CD4-positive, alpha-beta T cell treated with Interleukin-12 subunit alpha and Interleukin-12 subunit beta, for 1 hour (primary cell): ENCODE results near the gene SGPP2.
"Not testable (repeated sequence)": the region's sequence is repeated elsewhere in the genome, so short reads cannot be mapped to it uniquely, and the experiment has no call there.

Experiments used
- DNase-seq: peaks from one replicate; pipeline ENCODE4 v3.0.0-alpha.2; 2020

Gene SGPP2

DNA sequence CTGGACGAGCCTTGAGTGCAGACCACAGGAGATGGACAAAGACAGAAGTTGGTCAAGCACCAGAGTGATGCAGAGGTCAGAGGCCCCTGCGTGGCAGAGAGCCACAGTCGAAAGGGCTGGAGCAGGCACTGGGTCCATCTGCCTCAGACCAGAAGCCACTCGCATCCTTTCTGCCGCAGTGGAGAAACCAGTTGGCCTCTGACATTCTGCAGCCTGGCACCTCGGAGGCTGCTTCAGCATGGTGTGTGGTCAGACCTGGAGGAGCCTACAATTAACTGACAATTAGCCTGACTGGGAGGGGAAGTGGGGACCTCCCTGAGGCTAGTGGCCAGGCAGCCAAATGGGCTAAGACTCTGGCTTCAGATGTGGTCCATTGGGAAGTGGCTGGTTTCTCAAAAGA lies 111.1 kb downstream of the SGPP2 start:
- DNase-seq, result no peak

DNA sequence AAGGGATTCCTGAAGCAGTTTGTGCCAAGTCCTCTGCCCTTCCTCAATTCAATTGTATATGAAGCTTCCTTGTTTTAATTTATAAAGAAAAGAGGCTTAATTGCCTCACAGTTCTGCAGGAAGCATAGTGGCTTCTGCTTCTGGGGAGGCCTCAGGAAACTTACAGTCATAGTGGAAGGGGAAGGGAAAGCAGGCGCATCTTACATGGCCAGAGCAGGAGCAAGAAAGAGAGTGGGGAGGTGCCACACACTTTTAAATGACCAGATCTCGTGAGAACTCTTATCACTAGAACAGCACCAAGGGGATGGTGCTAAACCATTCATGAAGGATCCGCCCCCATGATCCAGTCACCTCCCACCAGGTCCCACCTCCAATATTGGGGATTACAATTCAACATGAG lies 114.2 kb downstream of the SGPP2 start:
- DNase-seq, result no peak

DNA sequence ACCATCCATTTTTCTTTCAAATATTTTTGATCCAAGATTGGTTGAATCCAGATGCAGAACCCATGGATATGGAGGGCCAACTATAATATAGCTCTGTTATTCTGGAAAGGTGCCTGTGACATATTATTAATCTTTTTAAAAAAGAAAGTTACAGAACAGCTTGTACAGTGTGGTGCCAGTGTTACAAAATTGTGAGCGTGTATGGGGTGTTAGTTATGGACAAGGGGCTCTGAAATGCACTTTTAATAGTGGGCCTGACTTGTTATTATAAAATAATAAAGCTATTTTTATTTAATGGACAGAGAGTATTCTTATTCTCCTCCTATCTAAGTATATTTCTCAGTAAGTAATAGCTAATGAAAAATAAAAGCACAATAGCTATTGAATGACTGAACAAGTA lies 120.3 kb downstream of the SGPP2 start:
- no peak for DNase-seq

GRCh38 chr2:222545823-222546795 lies 121.8 kb downstream of the SGPP2 start:
- DNase-seq, result no peak

- no peak for DNase-seq
Observed at GRCh38 chr2:222547083-222547482, 122.7 kb downstream of the SGPP2 start.

GRCh38 chr2:222548992-222549391 lies 124.6 kb downstream of the SGPP2 start:
- DNase-seq, result no peak

- no peak for DNase-seq
Observed at GRCh38 chr2:222554517-222554916, 130.2 kb downstream of the SGPP2 start.

- DNase-seq, result no peak
Observed at GRCh38 chr2:222561151-222561550, 136.8 kb downstream of the SGPP2 start.

GRCh38 chr2:222561817-222562645 lies 137.7 kb downstream of the SGPP2 start:
- peak; percentile 52 for DNase-seq

DNA sequence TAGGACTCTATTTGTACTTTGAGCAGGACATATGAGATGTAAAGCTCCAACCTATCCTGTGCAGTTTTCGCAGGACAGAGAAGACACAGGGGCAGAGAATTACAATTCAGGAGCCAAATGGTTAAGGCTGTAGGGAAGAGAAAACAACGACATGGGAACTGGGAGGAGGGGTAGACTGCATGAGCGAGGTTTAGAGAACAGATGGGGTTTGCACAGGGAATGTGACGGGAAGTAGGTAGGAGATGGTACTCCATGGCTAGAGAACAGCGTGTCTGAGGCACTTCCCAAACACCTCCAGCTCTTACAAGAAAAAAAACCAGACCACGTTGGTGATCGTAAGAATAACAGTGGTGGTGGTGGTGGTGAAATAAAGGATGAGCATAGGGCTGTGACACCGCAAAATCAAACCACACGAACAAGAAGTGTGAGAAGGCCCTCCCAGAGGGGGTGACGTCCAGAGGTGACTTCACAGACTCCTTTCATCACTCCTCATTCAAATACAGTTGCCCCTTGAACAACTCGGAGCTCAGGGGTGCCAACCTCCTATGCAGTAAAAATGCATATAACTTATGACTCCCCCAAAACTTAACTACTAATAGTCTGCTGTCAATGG lies 138.9 kb downstream of the SGPP2 start:
- no peak for DNase-seq

DNA sequence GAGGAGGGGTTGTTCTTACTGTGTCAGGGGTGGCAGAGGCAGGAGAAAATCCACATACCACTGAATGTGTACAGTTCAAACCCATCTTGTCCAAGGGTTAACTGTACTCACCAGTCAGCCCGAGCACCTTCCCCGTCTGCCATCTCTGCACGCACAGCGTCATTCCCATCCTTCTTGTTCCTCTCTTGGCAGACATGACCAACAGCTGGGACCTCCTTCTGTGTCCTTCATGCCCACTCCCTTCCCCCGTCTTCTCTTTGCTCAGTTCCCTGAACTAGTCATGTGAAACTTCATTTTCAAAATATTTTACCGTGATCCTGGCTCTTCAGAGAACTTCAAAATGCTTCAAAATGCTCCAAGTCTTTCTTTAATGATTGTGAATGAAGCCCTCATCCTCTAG lies 139.6 kb downstream of the SGPP2 start:
- DNase-seq, result no peak

GRCh38 chr2:222566229-222566628 lies 141.9 kb downstream of the SGPP2 start:
- DNase-seq, result no peak

DNA sequence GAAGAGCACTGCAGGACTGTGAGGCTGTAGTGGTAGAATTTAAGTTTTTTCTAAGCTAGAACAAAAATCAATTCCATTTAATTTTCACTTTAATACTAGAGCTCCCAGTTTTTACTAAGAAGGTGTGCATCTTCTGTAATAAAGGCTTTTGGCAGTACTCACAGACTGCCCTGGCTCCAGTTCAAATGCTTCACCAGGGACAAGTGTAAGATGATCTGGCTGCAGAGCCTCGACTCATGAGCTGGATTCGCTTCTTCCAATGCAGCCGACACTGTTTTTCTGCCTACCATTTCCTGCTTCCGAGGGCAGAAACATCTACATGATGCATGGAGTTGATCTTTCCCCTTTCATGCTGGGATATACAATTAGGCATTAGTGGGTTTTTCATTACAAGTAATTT lies 144.5 kb downstream of the SGPP2 start:
- DNase-seq, result no peak

GRCh38 chr2:222569826-222570225 lies 145.5 kb downstream of the SGPP2 start:
- DNase-seq, result no peak

- no peak for DNase-seq
Observed at GRCh38 chr2:222572264-222572721, 147.9 kb downstream of the SGPP2 start.

GRCh38 chr2:222572751-222573174 lies 148.4 kb downstream of the SGPP2 start:
- DNase-seq, result no peak

DNA sequence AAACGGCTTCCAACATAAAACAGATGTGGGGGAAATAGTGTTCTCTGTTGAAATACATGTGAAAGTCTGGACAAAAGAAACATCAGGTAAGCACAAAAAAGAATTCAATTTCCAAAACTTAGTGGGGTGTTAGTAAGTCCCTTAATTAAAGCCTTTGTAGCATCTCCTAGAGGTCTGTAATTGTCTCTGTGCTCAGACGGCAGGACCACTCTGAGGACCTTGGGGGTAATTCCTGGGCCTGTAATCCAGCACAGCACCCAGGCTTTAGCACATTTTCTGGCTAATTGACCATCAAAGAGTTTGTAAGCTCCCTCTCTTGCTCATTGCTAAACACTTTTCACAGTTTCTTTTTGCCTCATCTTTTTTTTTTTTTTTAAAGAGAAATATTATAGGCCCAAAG lies 151.3 kb downstream of the SGPP2 start:
- DNase-seq, result no peak

GRCh38 chr2:222576171-222577081 lies 152.1 kb downstream of the SGPP2 start:
- DNase-seq, result no peak

GRCh38 chr2:222577341-222577740 lies 153.0 kb downstream of the SGPP2 start:
- no peak for DNase-seq

GRCh38 chr2:222582928-222583327 lies 158.6 kb downstream of the SGPP2 start:
- no peak for DNase-seq

- not testable (repeated sequence) for DNase-seq
Observed at GRCh38 chr2:222584589-222584988, 160.2 kb downstream of the SGPP2 start.

DNA sequence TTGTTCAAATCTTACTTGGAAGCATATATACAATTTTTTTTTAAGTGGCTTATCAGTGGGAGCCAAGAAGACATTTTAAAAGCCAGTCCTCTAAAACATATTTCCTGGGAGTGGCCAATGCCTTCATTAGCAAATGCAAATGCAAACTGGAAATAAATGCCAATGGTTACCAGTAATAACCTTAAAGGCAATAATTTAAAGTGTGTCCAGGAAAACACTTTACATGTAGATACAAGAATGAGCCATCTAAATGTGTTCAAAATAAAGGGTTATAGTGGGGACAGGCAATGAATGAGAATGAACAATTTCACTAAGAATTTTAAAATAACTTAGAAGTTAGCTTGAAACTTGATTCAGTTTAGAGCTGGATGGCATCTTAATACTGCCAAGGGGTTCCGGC lies 167.3 kb downstream of the SGPP2 start:
- DNase-seq, result no peak
